Activated T-cell treated with anti-CD3 and anti-CD28 coated beads, Interleukin-2, amount 50 U/mL, for 1 hour (primary cell): ENCODE measurements around the gene LPO.
A peak's percentile ranks its signal among the peaks of the same experiment; 100 is the strongest.

Experiments
- DNase-seq: peaks from one replicate; pipeline ENCODE4 v3.0.0-alpha.2; 2020

The LPO gene

GRCh38 chr17:58238147-58238634, at the start of gene LPO:
Gene LPO, plus strand, starts transcription at chr17:58238584. Its CDS starts 4,396 bp downstream, at chr17:58242980.
- no peak for DNase-seq

GRCh38 chr17:58189436-58190146, 48.8 kb upstream of the LPO start:
- no peak for DNase-seq

GRCh38 chr17:58191241-58191896, 47.0 kb upstream of the LPO start:
- DNase-seq: no peak

- no peak for DNase-seq
These were observed 45.8 kb upstream of the LPO start, which contains the start of gene EPX for GRCh38 chr17:58192612-58193011. Gene EPX, plus strand, starts transcription at chr17:58192726. Its CDS starts 121 bp downstream, at chr17:58192847.

- no peak for DNase-seq
These were observed 44.6 kb upstream of the LPO start for GRCh38 chr17:58193641-58194255.

GRCh38 chr17:58195518-58196123, 42.8 kb upstream of the LPO start:
- no peak for DNase-seq

- no peak for DNase-seq
These were observed 41.8 kb upstream of the LPO start for GRCh38 chr17:58196610-58197009.

GRCh38 chr17:58200024-58200633, 38.3 kb upstream of the LPO start:
- peak; percentile 56 for DNase-seq

GRCh38 chr17:58202859-58203258, 35.5 kb upstream of the LPO start:
- DNase-seq: no peak

GRCh38 chr17:58204796-58205195, 33.6 kb upstream of the LPO start:
- DNase-seq: no peak

- no peak for DNase-seq
These were observed 32.4 kb upstream of the LPO start for GRCh38 chr17:58205936-58206335.

GRCh38 chr17:58207451-58207850, 30.9 kb upstream of the LPO start:
- no peak for DNase-seq

- no peak for DNase-seq
These were observed 30.0 kb upstream of the LPO start for GRCh38 chr17:58208344-58208743.

GRCh38 chr17:58210922-58211321, 27.5 kb upstream of the LPO start:
- no peak for DNase-seq

GRCh38 chr17:58215685-58216084, 22.7 kb upstream of the LPO start:
- no peak for DNase-seq

GRCh38 chr17:58217766-58218165, 20.6 kb upstream of the LPO start:
- DNase-seq: no peak

- DNase-seq: peak; percentile 95
These were observed 19.2 kb upstream of the LPO start, which contains the start of gene MKS1 for GRCh38 chr17:58219007-58219788. Gene MKS1, minus strand, starts transcription at chr17:58219255. Its CDS starts 25 bp downstream, at chr17:58219230.

GRCh38 chr17:58219789-58220183, 18.6 kb upstream of the LPO start:
- DNase-seq: no peak

- DNase-seq: no peak
These were observed 14.1 kb upstream of the LPO start for GRCh38 chr17:58224315-58224714.

- no peak for DNase-seq
These were observed 10.7 kb upstream of the LPO start for GRCh38 chr17:58227733-58228132.

GRCh38 chr17:58228679-58229078, 9.7 kb upstream of the LPO start:
- DNase-seq: no peak

- no peak for DNase-seq
These were observed 9.0 kb upstream of the LPO start for GRCh38 chr17:58229384-58229783.
